HL-60 (cell line): ENCODE results near the gene XRCC6.

Source experiments
- DNase-seq, 2 experiments: peaks; one replicate each; pipeline ENCODE4 v3.0.0-alpha.2; 2010 to 2020; ENCODE audit warnings: low read depth in 1 of 2, low spot score in 1 of 2
- H3K27ac ChIP-seq: fragments of 250-450 bp; sonication (Bioruptor Pico); replicated peaks from 2 replicates; pipeline ENCODE4 v1.5.1; 2020; ENCODE audit warnings: mild to moderate bottlenecking, moderate library complexity
- H3K27me3 ChIP-seq: fragments of 250-450 bp; sonication (Bioruptor Pico); 2 replicates; pipeline ENCODE4 v1.5.1; 2021; ENCODE audit warnings: mild to moderate bottlenecking, moderate library complexity; ENCODE audit not compliant: insufficient read depth, poor library complexity, severe bottlenecking
- H3K4me3 ChIP-seq: replicated peaks from 2 replicates; pipeline ENCODE4 v1.5.1; 2011; ENCODE audit warnings: mild to moderate bottlenecking, control low read depth, low read length; ENCODE audit not compliant: insufficient read depth
- GABPA ChIP-seq: IDR thresholded peaks from 2 replicates; pipeline ENCODE4 v1.6.1; 2012; ENCODE audit warnings: low read depth
- POLR2AphosphoS5 ChIP-seq: IDR thresholded peaks from 2 replicates; pipeline ENCODE4 v1.6.1; 2012; ENCODE audit warnings: low read depth
- SPI1 ChIP-seq: IDR thresholded peaks from 2 replicates; pipeline ENCODE4 v1.6.1; 2012; ENCODE audit warnings: low read depth, mild to moderate bottlenecking, borderline replicate concordance
- TF ChIP-seq, protein P1 (sequence below): IDR thresholded peaks from 2 replicates; pipeline ENCODE4 v1.6.1; 2012; ENCODE audit warnings: low read depth; ENCODE audit not compliant: insufficient replicate concordance
- TF ChIP-seq, protein P2 (sequence below): IDR thresholded peaks from one replicate; pipeline ENCODE4 v1.5.1; 2011; ENCODE audit warnings: low read length, control low read depth, inconsistent platforms; ENCODE audit not compliant: insufficient read depth

The XRCC6 gene

DNA sequence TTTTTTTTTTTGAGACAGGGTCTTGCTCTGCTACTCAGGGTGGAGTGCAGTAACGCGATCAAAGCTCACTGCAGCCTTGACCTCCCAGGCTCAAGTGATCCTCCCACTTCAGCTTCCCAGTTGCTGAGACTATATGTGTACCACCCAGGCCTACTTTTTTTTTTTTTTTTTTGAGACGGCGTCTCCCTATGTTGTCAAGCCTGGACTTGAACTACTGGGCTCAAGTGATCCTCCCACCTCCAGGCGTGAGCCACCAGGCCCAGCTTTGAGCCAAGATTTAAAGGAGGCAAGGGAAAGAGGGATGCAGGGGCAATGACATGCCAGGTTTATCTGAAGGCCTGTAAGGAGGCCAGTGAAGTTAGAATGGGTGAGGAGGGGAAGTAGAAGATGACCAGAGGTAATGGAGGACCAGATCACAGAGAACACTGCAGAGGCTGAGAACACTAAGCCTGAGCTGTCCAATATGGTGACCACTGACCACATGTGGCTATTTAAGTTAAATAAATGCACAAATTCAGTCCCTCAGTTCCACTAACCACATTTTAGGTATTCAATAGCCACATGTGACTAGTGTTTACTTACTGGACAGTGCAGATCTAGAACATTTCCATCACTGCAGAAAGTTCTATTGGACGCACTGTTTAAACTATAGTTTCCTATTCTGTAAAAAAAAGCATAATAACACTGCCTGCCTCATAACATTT lies 8.3 kb upstream of the XRCC6 start:
- Histone ChIP-seq H3K27me3 (no peaks in the 10 kb centered on the region), H3K27ac (no peak overlapping the region), H3K4me3 (no peak overlapping the region)
- TF ChIP-seq SPI1 (no peak), POLR2AphosphoS5 (no peak)
- TF ChIP-seq, protein P1, sequence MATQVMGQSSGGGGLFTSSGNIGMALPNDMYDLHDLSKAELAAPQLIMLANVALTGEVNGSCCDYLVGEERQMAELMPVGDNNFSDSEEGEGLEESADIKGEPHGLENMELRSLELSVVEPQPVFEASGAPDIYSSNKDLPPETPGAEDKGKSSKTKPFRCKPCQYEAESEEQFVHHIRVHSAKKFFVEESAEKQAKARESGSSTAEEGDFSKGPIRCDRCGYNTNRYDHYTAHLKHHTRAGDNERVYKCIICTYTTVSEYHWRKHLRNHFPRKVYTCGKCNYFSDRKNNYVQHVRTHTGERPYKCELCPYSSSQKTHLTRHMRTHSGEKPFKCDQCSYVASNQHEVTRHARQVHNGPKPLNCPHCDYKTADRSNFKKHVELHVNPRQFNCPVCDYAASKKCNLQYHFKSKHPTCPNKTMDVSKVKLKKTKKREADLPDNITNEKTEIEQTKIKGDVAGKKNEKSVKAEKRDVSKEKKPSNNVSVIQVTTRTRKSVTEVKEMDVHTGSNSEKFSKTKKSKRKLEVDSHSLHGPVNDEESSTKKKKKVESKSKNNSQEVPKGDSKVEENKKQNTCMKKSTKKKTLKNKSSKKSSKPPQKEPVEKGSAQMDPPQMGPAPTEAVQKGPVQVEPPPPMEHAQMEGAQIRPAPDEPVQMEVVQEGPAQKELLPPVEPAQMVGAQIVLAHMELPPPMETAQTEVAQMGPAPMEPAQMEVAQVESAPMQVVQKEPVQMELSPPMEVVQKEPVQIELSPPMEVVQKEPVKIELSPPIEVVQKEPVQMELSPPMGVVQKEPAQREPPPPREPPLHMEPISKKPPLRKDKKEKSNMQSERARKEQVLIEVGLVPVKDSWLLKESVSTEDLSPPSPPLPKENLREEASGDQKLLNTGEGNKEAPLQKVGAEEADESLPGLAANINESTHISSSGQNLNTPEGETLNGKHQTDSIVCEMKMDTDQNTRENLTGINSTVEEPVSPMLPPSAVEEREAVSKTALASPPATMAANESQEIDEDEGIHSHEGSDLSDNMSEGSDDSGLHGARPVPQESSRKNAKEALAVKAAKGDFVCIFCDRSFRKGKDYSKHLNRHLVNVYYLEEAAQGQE = no peak
- no peak for DNase-seq

DNA sequence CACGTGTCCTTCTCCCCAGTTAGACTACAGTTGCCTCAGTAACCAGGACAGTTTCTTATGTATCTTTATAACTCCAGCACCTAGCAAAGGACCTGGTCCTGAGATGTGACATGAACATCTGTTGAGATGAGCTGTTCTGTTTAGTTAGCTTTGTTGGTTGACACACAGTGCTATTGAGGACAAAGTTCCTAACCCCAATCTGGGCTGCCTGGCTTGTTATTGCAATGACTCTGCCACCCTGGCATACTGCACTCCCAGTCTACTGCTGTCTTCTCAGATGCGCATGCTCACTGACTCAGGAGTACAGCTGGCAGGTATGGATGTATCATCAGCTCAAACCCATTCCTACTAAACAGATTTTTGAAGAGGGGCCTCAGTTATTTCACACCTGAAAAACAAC lies 7.6 kb upstream of the XRCC6 start:
- no peak overlapping the region for H3K4me3 ChIP-seq
- TF ChIP-seq GABPA (no peak), POLR2AphosphoS5 (no peak), SPI1 (no peak)
- TF ChIP-seq, protein P2, sequence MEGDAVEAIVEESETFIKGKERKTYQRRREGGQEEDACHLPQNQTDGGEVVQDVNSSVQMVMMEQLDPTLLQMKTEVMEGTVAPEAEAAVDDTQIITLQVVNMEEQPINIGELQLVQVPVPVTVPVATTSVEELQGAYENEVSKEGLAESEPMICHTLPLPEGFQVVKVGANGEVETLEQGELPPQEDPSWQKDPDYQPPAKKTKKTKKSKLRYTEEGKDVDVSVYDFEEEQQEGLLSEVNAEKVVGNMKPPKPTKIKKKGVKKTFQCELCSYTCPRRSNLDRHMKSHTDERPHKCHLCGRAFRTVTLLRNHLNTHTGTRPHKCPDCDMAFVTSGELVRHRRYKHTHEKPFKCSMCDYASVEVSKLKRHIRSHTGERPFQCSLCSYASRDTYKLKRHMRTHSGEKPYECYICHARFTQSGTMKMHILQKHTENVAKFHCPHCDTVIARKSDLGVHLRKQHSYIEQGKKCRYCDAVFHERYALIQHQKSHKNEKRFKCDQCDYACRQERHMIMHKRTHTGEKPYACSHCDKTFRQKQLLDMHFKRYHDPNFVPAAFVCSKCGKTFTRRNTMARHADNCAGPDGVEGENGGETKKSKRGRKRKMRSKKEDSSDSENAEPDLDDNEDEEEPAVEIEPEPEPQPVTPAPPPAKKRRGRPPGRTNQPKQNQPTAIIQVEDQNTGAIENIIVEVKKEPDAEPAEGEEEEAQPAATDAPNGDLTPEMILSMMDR = no peak
- TF ChIP-seq, protein P1 = no peak
- H3K27me3 ChIP-seq = no peaks in the 10 kb centered on the region
- H3K27ac ChIP-seq = no peak overlapping the region
- no peak for DNase-seq

DNA sequence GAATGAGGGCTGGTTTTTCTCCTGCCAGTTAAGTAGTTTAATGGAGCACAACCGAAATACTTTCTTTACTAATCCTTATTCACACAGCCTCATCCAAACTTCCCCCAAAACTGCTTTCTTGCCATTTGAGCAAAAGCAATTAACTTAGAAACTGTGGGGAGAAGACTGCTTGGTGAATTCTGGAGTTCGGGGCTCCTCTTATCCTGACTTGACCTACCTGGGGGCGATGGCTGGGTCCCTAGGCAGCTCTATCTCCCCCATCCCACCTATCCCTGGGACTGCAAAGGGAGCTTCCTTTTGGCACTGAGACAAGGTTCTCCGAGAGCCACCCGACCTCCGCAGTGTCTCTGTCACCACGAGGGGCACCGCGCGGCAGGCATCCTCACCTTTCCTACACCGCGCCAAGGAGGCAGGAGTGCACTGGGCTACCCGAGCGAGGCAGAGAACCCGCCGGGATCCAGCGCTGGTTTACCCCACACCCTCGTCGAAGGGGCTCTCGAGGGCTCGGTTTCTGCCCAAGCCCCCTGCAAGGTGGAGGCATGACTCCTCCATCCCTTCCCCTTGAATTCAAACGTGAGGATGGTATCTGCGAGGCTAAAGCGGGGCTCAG lies 1.0 kb upstream of the XRCC6 start:
- Histone ChIP-seq H3K4me3 (peak overlapping the region; percentile 72), H3K27me3 (no peaks in the 10 kb centered on the region), H3K27ac (peak overlapping the region; percentile 94)
- TF ChIP-seq GABPA = no peak
- TF ChIP-seq, protein P1 = no peak
- TF ChIP-seq SPI1 = no peak
- TF ChIP-seq POLR2AphosphoS5 = no peak
- TF ChIP-seq, protein P2 = no peak
- DNase-seq = peak in 1 of 2 experiments; percentile 47
